SK-N-SH (cell line): ENCODE measurements around the gene TM7SF3.

Experiments
- EP300 ChIP-seq, 2 experiments: IDR thresholded peaks; 2 replicates each; pipeline versions ENCODE4 v1.4.0 to v1.6.1; 2012; ENCODE audit warnings: borderline replicate concordance in 1 of 2, low read depth in 1 of 2, low read length in 1 of 2
- EZH2phosphoT487 ChIP-seq: fragments of 200-600 bp; sonication (generic); IDR thresholded peaks from 2 replicates; pipeline ENCODE4 v1.6.1; 2017; ENCODE audit warnings: low read depth, mixed run types, mild to moderate bottlenecking, antibody characterized with exemption, moderate library complexity, borderline replicate concordance
- FOSL2 ChIP-seq: IDR thresholded peaks from 2 replicates; pipeline ENCODE4 v1.4.0; 2012; ENCODE audit warnings: low read depth, mild to moderate bottlenecking, moderate library complexity, borderline replicate concordance
- FOXM1 ChIP-seq: IDR thresholded peaks from 2 replicates; pipeline ENCODE4 v1.4.0; 2012; ENCODE audit warnings: low read depth, mild to moderate bottlenecking
- POLR2AphosphoS5 ChIP-seq: IDR thresholded peaks from 2 replicates; pipeline ENCODE4 v1.6.1; 2012; ENCODE audit warnings: low read depth, low read length
- RAD21 ChIP-seq: IDR thresholded peaks from 2 replicates; pipeline ENCODE4 v1.6.1; 2012; ENCODE audit warnings: mild to moderate bottlenecking, low read length
- RCOR1 ChIP-seq: fragments of 150-350 bp; IDR thresholded peaks from 2 replicates; pipeline ENCODE4 v1.6.1; 2017; ENCODE audit warnings: antibody characterized with exemption, low read length
- REST ChIP-seq: IDR thresholded peaks from 2 replicates; pipeline ENCODE4 v1.6.1; 2012; ENCODE audit warnings: mild to moderate bottlenecking, low read depth, low read length, moderate library complexity
- RFX5 ChIP-seq: IDR thresholded peaks from 2 replicates; pipeline ENCODE4 v1.6.1; 2012; ENCODE audit warnings: mild to moderate bottlenecking, improper control_type of control experiment, low read length
- SMC3 ChIP-seq: IDR thresholded peaks from 2 replicates; pipeline ENCODE4 v1.6.1; 2012; ENCODE audit warnings: low read depth, low read length, improper control_type of control experiment
- YY1 ChIP-seq: IDR thresholded peaks from 2 replicates; pipeline ENCODE4 v1.4.0; 2012; ENCODE audit warnings: low read depth, mild to moderate bottlenecking
- TF ChIP-seq, protein P1 (sequence below): fragments of 200-600 bp; sonication (generic); IDR thresholded peaks from 2 replicates; pipeline ENCODE4 v1.6.1; 2017; ENCODE audit warnings: antibody characterized with exemption, mild to moderate bottlenecking, moderate library complexity
- TF ChIP-seq, protein P2 (sequence below): fragments of 150-350 bp; IDR thresholded peaks from 2 replicates; pipeline ENCODE4 v1.6.1; 2016; ENCODE audit warnings: mild to moderate bottlenecking, low read depth, low read length
- TF ChIP-seq, protein P3 (sequence below): IDR thresholded peaks from 2 replicates; pipeline ENCODE4 v1.4.0; 2012; ENCODE audit warnings: low read depth

DNA sequence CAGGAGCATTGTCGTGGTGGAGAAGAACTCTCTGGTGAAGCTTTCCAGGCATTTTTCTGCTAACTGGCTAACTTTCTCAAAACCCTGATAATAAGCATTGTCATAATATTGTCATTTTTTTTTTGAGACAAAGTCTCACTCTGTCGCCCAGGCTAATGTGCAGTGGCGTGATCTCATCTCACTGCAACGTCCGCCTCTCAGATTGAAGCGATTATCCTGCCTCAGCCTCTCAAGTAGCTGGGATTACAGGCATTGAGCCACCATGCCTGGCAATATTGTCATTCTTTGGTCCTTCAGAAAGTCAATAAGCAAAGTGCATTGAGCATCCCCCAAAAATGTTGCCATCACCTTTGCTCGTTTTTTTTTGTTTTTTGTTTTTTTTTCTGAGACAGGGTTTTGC is 41.8 kb upstream of the TM7SF3 start:
- TF ChIP-seq, protein P1, sequence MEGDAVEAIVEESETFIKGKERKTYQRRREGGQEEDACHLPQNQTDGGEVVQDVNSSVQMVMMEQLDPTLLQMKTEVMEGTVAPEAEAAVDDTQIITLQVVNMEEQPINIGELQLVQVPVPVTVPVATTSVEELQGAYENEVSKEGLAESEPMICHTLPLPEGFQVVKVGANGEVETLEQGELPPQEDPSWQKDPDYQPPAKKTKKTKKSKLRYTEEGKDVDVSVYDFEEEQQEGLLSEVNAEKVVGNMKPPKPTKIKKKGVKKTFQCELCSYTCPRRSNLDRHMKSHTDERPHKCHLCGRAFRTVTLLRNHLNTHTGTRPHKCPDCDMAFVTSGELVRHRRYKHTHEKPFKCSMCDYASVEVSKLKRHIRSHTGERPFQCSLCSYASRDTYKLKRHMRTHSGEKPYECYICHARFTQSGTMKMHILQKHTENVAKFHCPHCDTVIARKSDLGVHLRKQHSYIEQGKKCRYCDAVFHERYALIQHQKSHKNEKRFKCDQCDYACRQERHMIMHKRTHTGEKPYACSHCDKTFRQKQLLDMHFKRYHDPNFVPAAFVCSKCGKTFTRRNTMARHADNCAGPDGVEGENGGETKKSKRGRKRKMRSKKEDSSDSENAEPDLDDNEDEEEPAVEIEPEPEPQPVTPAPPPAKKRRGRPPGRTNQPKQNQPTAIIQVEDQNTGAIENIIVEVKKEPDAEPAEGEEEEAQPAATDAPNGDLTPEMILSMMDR: no peak
- TF ChIP-seq FOXM1 (no peak), YY1 (no peak), EP300 (IDR thresholded peaks at IDR 0.05; ENCODE audit: borderline replicate concordance in 1 of 2, low read depth in 1 of 2, low read length in 1 of 2) (no peak), POLR2AphosphoS5 (no peak), EZH2phosphoT487 (no peak), SMC3 (no peak), REST (no peak), FOSL2 (no peak), RAD21 (no peak), RCOR1 (no peak), RFX5 (no peak)
- TF ChIP-seq, protein P2, sequence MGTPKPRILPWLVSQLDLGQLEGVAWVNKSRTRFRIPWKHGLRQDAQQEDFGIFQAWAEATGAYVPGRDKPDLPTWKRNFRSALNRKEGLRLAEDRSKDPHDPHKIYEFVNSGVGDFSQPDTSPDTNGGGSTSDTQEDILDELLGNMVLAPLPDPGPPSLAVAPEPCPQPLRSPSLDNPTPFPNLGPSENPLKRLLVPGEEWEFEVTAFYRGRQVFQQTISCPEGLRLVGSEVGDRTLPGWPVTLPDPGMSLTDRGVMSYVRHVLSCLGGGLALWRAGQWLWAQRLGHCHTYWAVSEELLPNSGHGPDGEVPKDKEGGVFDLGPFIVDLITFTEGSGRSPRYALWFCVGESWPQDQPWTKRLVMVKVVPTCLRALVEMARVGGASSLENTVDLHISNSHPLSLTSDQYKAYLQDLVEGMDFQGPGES: no peak
- TF ChIP-seq, protein P3, sequence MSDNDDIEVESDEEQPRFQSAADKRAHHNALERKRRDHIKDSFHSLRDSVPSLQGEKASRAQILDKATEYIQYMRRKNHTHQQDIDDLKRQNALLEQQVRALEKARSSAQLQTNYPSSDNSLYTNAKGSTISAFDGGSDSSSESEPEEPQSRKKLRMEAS: no peak
